HG02840 (cell line): ENCODE measurements around the gene CEMIP.

Experiments
- ATAC-seq: cut with Tn5 transposase; IDR thresholded peaks from one replicate; pipeline ENCODE4 v1.9.1; 2021; ENCODE audit warnings: mild to moderate bottlenecking, moderate library complexity, moderate number of reproducible peaks; ENCODE audit not compliant: unreplicated experiment, low FRiP score

Gene CEMIP

GRCh38 chr15:80839764-80840130 is 60.6 kb downstream of the CEMIP start:
- no peak for ATAC-seq

- no peak for ATAC-seq
Observed at GRCh38 chr15:80840182-80841130, 61.3 kb downstream of the CEMIP start.

GRCh38 chr15:80841541-80841940 is 62.4 kb downstream of the CEMIP start:
- no peak for ATAC-seq

- ATAC-seq = no peak
Observed at GRCh38 chr15:80844011-80844732, 65.0 kb downstream of the CEMIP start.

- no peak for ATAC-seq
Observed at GRCh38 chr15:80846031-80846815, 67.1 kb downstream of the CEMIP start.

- no peak for ATAC-seq
Observed at GRCh38 chr15:80849308-80849707, 70.1 kb downstream of the CEMIP start.

GRCh38 chr15:80850941-80851451 is 71.8 kb downstream of the CEMIP start:
- no peak for ATAC-seq

GRCh38 chr15:80852676-80853075 is 73.5 kb downstream of the CEMIP start:
- ATAC-seq = no peak

GRCh38 chr15:80854104-80854503 is 74.9 kb downstream of the CEMIP start:
- no peak for ATAC-seq

GRCh38 chr15:80855206-80855605 is 76.0 kb downstream of the CEMIP start:
- ATAC-seq = no peak

- no peak for ATAC-seq
Observed at GRCh38 chr15:80856400-80856799, 77.2 kb downstream of the CEMIP start.

GRCh38 chr15:80856809-80857377 is 77.7 kb downstream of the CEMIP start:
- no peak for ATAC-seq

- no peak for ATAC-seq
Observed at GRCh38 chr15:80861731-80862170, 82.6 kb downstream of the CEMIP start.

- no peak for ATAC-seq
Observed at GRCh38 chr15:80864666-80865065, 85.5 kb downstream of the CEMIP start.

GRCh38 chr15:80866936-80867335 is 87.8 kb downstream of the CEMIP start:
- no peak for ATAC-seq

GRCh38 chr15:80870366-80870765 is 91.2 kb downstream of the CEMIP start:
- no peak for ATAC-seq

- ATAC-seq = no peak
Observed at GRCh38 chr15:80870893-80871292, 91.7 kb downstream of the CEMIP start.

- no peak for ATAC-seq
Observed at GRCh38 chr15:80871858-80872257, 92.7 kb downstream of the CEMIP start.

- no peak for ATAC-seq
Observed at GRCh38 chr15:80873366-80873952, 94.3 kb downstream of the CEMIP start.
